SU-DHL-6 (cell line): ENCODE data around the gene BRD9.
"Not testable (repeated sequence)": the region's sequence is repeated elsewhere in the genome, so short reads cannot be mapped to it uniquely, and the experiment has no call there.

Source experiments
- H2AFZ ChIP-seq: fragments of 200-600 bp; sonication (generic); 2 replicates; pipeline ENCODE4 v1.6.1; 2014; ENCODE audit warnings: low read depth, mild to moderate bottlenecking, moderate library complexity, mixed read lengths, antibody characterized with exemption, low read length; ENCODE audit not compliant: severe bottlenecking
- H3F3A ChIP-seq: fragments of 200-600 bp; shearing (Covaris generic); 2 replicates; pipeline ENCODE4 v1.6.0; 2016; ENCODE audit warnings: antibody characterized with exemption, mild to moderate bottlenecking; ENCODE audit not compliant: insufficient read depth
- H3K27ac ChIP-seq: fragments of 200-600 bp; sonication (generic); 2 replicates; pipeline ENCODE4 v1.5.1; 2016; ENCODE audit warnings: low read depth, mild to moderate bottlenecking, low read length, moderate library complexity, mixed read lengths
- H3K27me3 ChIP-seq: fragments of 200-600 bp; sonication (generic), shearing (Covaris generic); 2 replicates; pipeline ENCODE4 v1.6.0; 2014; ENCODE audit warnings: mild to moderate bottlenecking, low read length
- H3K36me3 ChIP-seq: fragments of 200-600 bp; sonication (generic); 2 replicates; pipeline ENCODE4 v1.6.1; 2014; ENCODE audit warnings: mild to moderate bottlenecking, low read length, mixed read lengths
- H3K4me2 ChIP-seq: fragments of 300-600, 200-600 bp; shearing (Covaris generic), sonication (generic); 2 replicates; pipeline ENCODE4 v1.6.0; 2014; ENCODE audit warnings: low read length, low read depth, mild to moderate bottlenecking; ENCODE audit not compliant: poor library complexity, severe bottlenecking
- H3K4me3 ChIP-seq: fragments of 200-600 bp; sonication (generic); 2 replicates; pipeline ENCODE4 v1.5.1; 2014; ENCODE audit warnings: antibody characterized with exemption, low read length, mild to moderate bottlenecking, mixed read lengths; ENCODE audit not compliant: insufficient read depth, poor library complexity, severe bottlenecking
- H3K79me2 ChIP-seq: fragments of 200-600 bp; sonication (generic); 2 replicates; pipeline ENCODE4 v1.6.1; 2014; ENCODE audit warnings: mild to moderate bottlenecking, low read length, moderate library complexity; ENCODE audit not compliant: insufficient read depth
- H3K9ac ChIP-seq: fragments of 200-600 bp; sonication (generic); 2 replicates; pipeline ENCODE4 v1.7.0; 2014; ENCODE audit warnings: mild to moderate bottlenecking, low read length
- H3K9me2 ChIP-seq: fragments of 200-600 bp; sonication (generic); replicated peaks from 2 replicates; pipeline ENCODE4 v1.6.1; 2014; ENCODE audit warnings: low read length; ENCODE audit not compliant: insufficient read depth
- H3K9me3 ChIP-seq: fragments of 200-600 bp; sonication (generic); 2 replicates; pipeline ENCODE4 v1.6.1; 2014; ENCODE audit warnings: low read length, mixed read lengths; ENCODE audit not compliant: insufficient read depth
- H4K20me1 ChIP-seq: fragments of 200-600 bp; sonication (generic); 2 replicates; pipeline ENCODE4 v1.6.1; 2014; ENCODE audit warnings: low read depth, mild to moderate bottlenecking, antibody characterized with exemption, low read length, moderate library complexity, mixed read lengths

BRD9 gene

GRCh38 chr5:845031-845675, 47.4 kb downstream of the BRD9 start:
- not testable (repeated sequence) for H3K4me3 ChIP-seq, H2AFZ ChIP-seq, H4K20me1 ChIP-seq, H3F3A ChIP-seq, H3K9me2 ChIP-seq, H3K27ac ChIP-seq, H3K9me3 ChIP-seq, H3K79me2 ChIP-seq, H3K36me3 ChIP-seq, H3K4me2 ChIP-seq, H3K27me3 ChIP-seq, H3K9ac ChIP-seq

- H3K27me3 ChIP-seq, H3K27ac ChIP-seq, H3K9me2 ChIP-seq, H3K4me3 ChIP-seq, H2AFZ ChIP-seq, H3K4me2 ChIP-seq, H3K9me3 ChIP-seq, H3K36me3 ChIP-seq, H4K20me1 ChIP-seq, H3K79me2 ChIP-seq, H3F3A ChIP-seq, H3K9ac ChIP-seq: not testable (repeated sequence)
Measured at GRCh38 chr5:844426-844825, 48.2 kb downstream of the BRD9 start.

- not testable (repeated sequence) for H3K79me2 ChIP-seq, H3K27ac ChIP-seq, H3K4me2 ChIP-seq, H2AFZ ChIP-seq, H4K20me1 ChIP-seq, H3F3A ChIP-seq, H3K4me3 ChIP-seq, H3K36me3 ChIP-seq, H3K9me2 ChIP-seq, H3K27me3 ChIP-seq, H3K9ac ChIP-seq, H3K9me3 ChIP-seq
Measured at GRCh38 chr5:843926-844325, 48.7 kb downstream of the BRD9 start.

DNA sequence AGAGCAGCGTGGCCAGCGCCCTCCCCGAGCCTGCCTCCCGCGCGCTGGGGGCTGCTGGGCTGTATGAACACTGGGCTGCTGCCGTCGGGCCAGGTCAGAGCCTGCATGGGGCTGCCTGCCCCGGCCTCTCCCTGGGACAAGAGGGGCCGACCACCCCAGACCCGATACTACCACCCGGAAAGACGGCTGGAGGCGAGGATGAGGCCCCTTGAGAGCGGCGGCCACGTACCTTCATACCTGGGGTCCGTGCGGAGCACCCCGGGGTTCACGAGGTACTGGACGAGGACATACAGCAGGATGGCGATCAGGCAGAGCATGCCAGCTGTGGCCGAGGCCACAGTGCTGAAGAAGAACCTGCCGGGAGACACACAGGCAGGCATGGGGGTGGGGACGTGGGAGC, 49.2 kb downstream of the BRD9 start:
- not testable (repeated sequence) for H2AFZ ChIP-seq, H3K27ac ChIP-seq, H3K4me2 ChIP-seq, H3K36me3 ChIP-seq, H3K9me2 ChIP-seq, H3K9ac ChIP-seq, H3K79me2 ChIP-seq, H3F3A ChIP-seq, H4K20me1 ChIP-seq, H3K9me3 ChIP-seq, H3K27me3 ChIP-seq, H3K4me3 ChIP-seq

DNA sequence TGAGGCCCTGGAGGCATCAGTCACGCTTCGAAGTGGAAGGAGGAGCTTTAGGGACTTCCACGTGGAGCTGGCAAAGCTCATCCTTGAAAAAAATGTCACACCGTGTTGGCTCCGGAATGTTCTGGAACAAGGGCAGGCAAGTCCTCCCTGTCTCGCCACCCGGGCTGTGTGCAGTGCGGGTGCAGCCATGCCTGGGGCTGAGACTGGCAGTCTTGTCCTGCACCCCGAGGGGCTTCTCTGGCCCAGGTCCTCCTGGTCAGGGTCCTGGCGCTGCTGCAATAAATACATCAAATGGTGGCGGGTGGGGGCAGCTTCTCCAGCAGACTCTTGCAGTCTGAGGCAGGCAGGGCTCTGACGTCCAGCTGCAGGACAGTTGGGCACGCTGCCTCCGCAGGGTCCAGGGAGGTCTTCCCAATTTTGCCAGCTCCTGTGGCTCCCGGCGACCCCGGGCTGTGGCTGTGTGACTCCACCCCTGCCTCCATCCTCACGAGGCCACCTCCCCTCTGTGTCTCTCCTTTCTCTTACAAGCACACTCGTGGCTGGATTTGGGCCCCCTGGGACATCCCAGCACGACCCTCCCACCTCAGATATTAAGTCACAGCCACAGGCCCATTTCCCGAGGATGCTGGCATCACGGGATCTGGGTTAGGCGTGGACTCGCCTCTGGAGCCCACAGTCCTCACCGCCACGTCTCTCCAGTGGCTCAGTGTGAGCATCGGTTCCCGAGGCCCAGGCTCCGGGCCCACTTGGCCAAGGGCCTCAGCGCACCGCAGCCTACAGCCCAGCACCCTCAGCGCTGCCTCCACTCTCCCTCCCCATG, 50.0 kb downstream of the BRD9 start:
- not testable (repeated sequence) for H3K9ac ChIP-seq, H3K9me3 ChIP-seq, H3K4me3 ChIP-seq, H2AFZ ChIP-seq, H3K9me2 ChIP-seq, H3K36me3 ChIP-seq, H3K27me3 ChIP-seq, H3F3A ChIP-seq, H4K20me1 ChIP-seq, H3K4me2 ChIP-seq, H3K27ac ChIP-seq, H3K79me2 ChIP-seq

GRCh38 chr5:841531-842401, 50.8 kb downstream of the BRD9 start:
- not testable (repeated sequence) for H3K9ac ChIP-seq, H3K9me2 ChIP-seq, H3K9me3 ChIP-seq, H4K20me1 ChIP-seq, H2AFZ ChIP-seq, H3K27ac ChIP-seq, H3K4me3 ChIP-seq, H3K36me3 ChIP-seq, H3K79me2 ChIP-seq, H3K4me2 ChIP-seq, H3K27me3 ChIP-seq, H3F3A ChIP-seq

DNA sequence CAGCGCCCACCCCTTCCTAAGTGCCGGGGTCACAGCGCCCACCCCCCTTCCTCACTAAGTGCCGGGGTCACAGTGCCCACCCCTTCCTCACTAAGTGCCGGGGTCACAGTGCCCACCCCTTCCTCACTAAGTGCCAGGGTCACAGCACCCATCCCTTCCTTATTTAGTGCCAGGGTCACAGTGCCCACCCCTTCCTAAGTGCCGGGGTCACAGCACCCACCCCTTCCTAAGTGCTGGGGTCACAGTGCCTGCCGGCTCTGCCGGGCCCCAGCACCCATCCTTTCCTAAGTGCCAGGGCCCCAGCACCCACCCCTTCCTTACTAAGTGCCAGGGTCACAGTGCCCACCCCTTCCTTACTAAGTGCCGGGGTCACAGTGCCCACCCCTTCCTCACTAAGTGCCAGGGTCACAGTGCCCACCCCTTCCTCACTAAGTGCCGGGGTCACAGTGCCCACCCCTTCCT, 51.6 kb downstream of the BRD9 start:
- not testable (repeated sequence) for H3K79me2 ChIP-seq, H3K4me2 ChIP-seq, H3K36me3 ChIP-seq, H2AFZ ChIP-seq, H3K9me3 ChIP-seq, H3K4me3 ChIP-seq, H3K27me3 ChIP-seq, H3F3A ChIP-seq, H4K20me1 ChIP-seq, H3K9ac ChIP-seq, H3K9me2 ChIP-seq, H3K27ac ChIP-seq
